Fibroblast of skin of right quadriceps (primary cell): ENCODE measurements around the gene KCNMB2.
A peak's percentile ranks its signal among the peaks of the same experiment; 100 is the strongest.

ENCODE experiments used
- DNase-seq: peaks from one replicate; pipeline ENCODE4 v3.0.0-alpha.2; 2013

The KCNMB2 gene

GRCh38 chr3:178765472-178765871 is 229.2 kb downstream of the KCNMB2 start:
- DNase-seq, result no peak

GRCh38 chr3:178767581-178767980 is 231.3 kb downstream of the KCNMB2 start:
- no peak for DNase-seq

GRCh38 chr3:178768072-178768864 is 232.0 kb downstream of the KCNMB2 start:
- no peak for DNase-seq

- DNase-seq, result no peak
Measured at GRCh38 chr3:178771511-178771910, 235.3 kb downstream of the KCNMB2 start.

- no peak for DNase-seq
Measured at GRCh38 chr3:178772746-178773145, 236.5 kb downstream of the KCNMB2 start.

GRCh38 chr3:178773358-178773757 is 237.1 kb downstream of the KCNMB2 start:
- DNase-seq, result no peak

- DNase-seq, result peak; percentile 64
Measured at GRCh38 chr3:178777718-178778411, 241.6 kb downstream of the KCNMB2 start.

GRCh38 chr3:178778589-178778988 is 242.4 kb downstream of the KCNMB2 start:
- DNase-seq, result no peak

GRCh38 chr3:178785961-178786360 is 249.7 kb downstream of the KCNMB2 start:
- no peak for DNase-seq

- no peak for DNase-seq
Measured at GRCh38 chr3:178787960-178788359, 251.7 kb downstream of the KCNMB2 start.

- DNase-seq, result no peak
Measured at GRCh38 chr3:178794711-178795110, 258.5 kb downstream of the KCNMB2 start.

- DNase-seq, result no peak
Measured at GRCh38 chr3:178795349-178795748, 259.1 kb downstream of the KCNMB2 start.

- DNase-seq, result no peak
Measured at GRCh38 chr3:178802259-178802658, 266.0 kb downstream of the KCNMB2 start.

GRCh38 chr3:178802993-178803693 is 266.9 kb downstream of the KCNMB2 start:
- DNase-seq, result no peak

GRCh38 chr3:178804606-178805005 is 268.4 kb downstream of the KCNMB2 start:
- no peak for DNase-seq

- no peak for DNase-seq
Measured at GRCh38 chr3:178805741-178806140, 269.5 kb downstream of the KCNMB2 start.

GRCh38 chr3:178806651-178807050 is 270.4 kb downstream of the KCNMB2 start:
- no peak for DNase-seq

- DNase-seq, result no peak
Measured at GRCh38 chr3:178807694-178808093, 271.5 kb downstream of the KCNMB2 start.

- no peak for DNase-seq
Measured at GRCh38 chr3:178808748-178809147, 272.5 kb downstream of the KCNMB2 start.

- no peak for DNase-seq
Measured at GRCh38 chr3:178810181-178810580, 273.9 kb downstream of the KCNMB2 start.

GRCh38 chr3:178822722-178823121 is 286.5 kb downstream of the KCNMB2 start:
- DNase-seq, result no peak

GRCh38 chr3:178823150-178823549 is 286.9 kb downstream of the KCNMB2 start:
- no peak for DNase-seq

- no peak for DNase-seq
Measured at GRCh38 chr3:178823591-178824246, 287.5 kb downstream of the KCNMB2 start.
